GM04503 (cell line): ENCODE data around the gene MTUS2.

Experiments
- DNase-seq: peaks from one replicate; pipeline ENCODE4 v3.0.0-alpha.2; 2012; ENCODE audit warnings: low read depth

Gene MTUS2

GRCh38 chr13:29484796-29485195, 664.7 kb downstream of the MTUS2 start:
- DNase-seq, result no peak

- DNase-seq, result no peak
Measured at GRCh38 chr13:29486551-29486950, 666.4 kb downstream of the MTUS2 start.

GRCh38 chr13:29487466-29488454, 667.6 kb downstream of the MTUS2 start:
- DNase-seq, result no peak

- no peak for DNase-seq
Measured at GRCh38 chr13:29489650-29490560, 669.8 kb downstream of the MTUS2 start.

- DNase-seq, result no peak
Measured at GRCh38 chr13:29490561-29490885, 670.4 kb downstream of the MTUS2 start.

- no peak for DNase-seq
Measured at GRCh38 chr13:29491248-29491647, 671.1 kb downstream of the MTUS2 start.

- no peak for DNase-seq
Measured at GRCh38 chr13:29493796-29494195, 673.7 kb downstream of the MTUS2 start.

GRCh38 chr13:29494520-29494919, 674.4 kb downstream of the MTUS2 start:
- DNase-seq, result no peak

GRCh38 chr13:29496241-29496712, 676.1 kb downstream of the MTUS2 start:
- no peak for DNase-seq

- no peak for DNase-seq
Measured at GRCh38 chr13:29497137-29497654, 677.1 kb downstream of the MTUS2 start.

- DNase-seq, result no peak
Measured at GRCh38 chr13:29498426-29499040, 678.4 kb downstream of the MTUS2 start.

GRCh38 chr13:29499506-29500165, 679.5 kb downstream of the MTUS2 start:
- no peak for DNase-seq

GRCh38 chr13:29500386-29500785, 680.2 kb downstream of the MTUS2 start:
- DNase-seq, result no peak

GRCh38 chr13:29501674-29502073, 681.5 kb downstream of the MTUS2 start:
- no peak for DNase-seq

GRCh38 chr13:29502391-29503008, 682.4 kb downstream of the MTUS2 start:
- DNase-seq, result no peak

- no peak for DNase-seq
Measured at GRCh38 chr13:29503041-29503837, 683.1 kb downstream of the MTUS2 start.

- DNase-seq, result no peak
Measured at GRCh38 chr13:29504691-29505090, 684.6 kb downstream of the MTUS2 start.

- no peak for DNase-seq
Measured at GRCh38 chr13:29505511-29505910, 685.4 kb downstream of the MTUS2 start.

- no peak for DNase-seq
Measured at GRCh38 chr13:29505950-29506349, 685.8 kb downstream of the MTUS2 start.

- no peak for DNase-seq
Measured at GRCh38 chr13:29507356-29507755, 687.2 kb downstream of the MTUS2 start.
